Breast epithelium (tissue), 4 donors: ENCODE data around the gene P2RX1. TPM values are rescaled to one million over a fixed set of nuclear protein-coding genes. Genes with fewer than 3 reads are reported as not detected.

Experiments
- DNase-seq, 2 donors: peaks; one replicate each; pipeline ENCODE4 v3.0.0-alpha.2; 2019; ENCODE audit warnings: low spot score in 2 of 2
- H3K27ac ChIP-seq, 2 donors: fragments of 200-600 bp; sonication (generic) in 1 of 2; one replicate each; pipeline ENCODE4 v1.5.1; 2016 to 2019; ENCODE audit warnings: mild to moderate bottlenecking in 1 of 2
- H3K27me3 ChIP-seq, 2 donors: fragments of 200-600 bp; sonication (generic) in 1 of 2; one replicate each; pipeline versions ENCODE4 v1.5.1 to v1.6.0; 2017 to 2019; ENCODE audit warnings: control low read depth in 1 of 2, mild to moderate bottlenecking in 1 of 2
- H3K36me3 ChIP-seq: fragments of 200-600 bp; one replicate; pipeline ENCODE4 v1.5.1; 2019
- H3K4me1 ChIP-seq, 2 donors: fragments of 200-600 bp; sonication (generic); one replicate each; pipeline ENCODE4 v1.5.1; 2016 to 2019; ENCODE audit warnings: control low read depth in 1 of 2
- H3K4me3 ChIP-seq, 3 donors: fragments of 200-600 bp; sonication (generic); 1 replicate in 2 of 3; 2 replicates in 1 of 3; pipeline ENCODE4 v1.5.1; 2016 to 2019; ENCODE audit warnings: mild to moderate bottlenecking in 3 of 3, moderate library complexity in 2 of 3
- H3K9me3 ChIP-seq, 2 donors: fragments of 200-600 bp; sonication (generic) in 1 of 2; one replicate each; pipeline ENCODE4 v1.5.1; 2016 to 2019; ENCODE audit warnings: control low read depth in 1 of 2
- POLR2A ChIP-seq: fragments of 450-650 bp; IDR thresholded peaks from one replicate; pipeline ENCODE4 v1.6.1; 2016; ENCODE audit warnings: antibody characterized with exemption, mild to moderate bottlenecking, moderate library complexity
- POLR2AphosphoS5 ChIP-seq, 3 donors: sonication (generic); formaldehyde crosslinking; IDR thresholded peaks; one replicate each; pipeline ENCODE4 v1.6.1; 2017; ENCODE audit warnings: antibody characterized with exemption in 3 of 3
- intact Hi-C: fragments of 100-400 bp; cut with DNase I; formaldehyde crosslinking; loops from one replicate; pipeline ENCODE4 v1.15.1; 2023; ENCODE audit warnings: low total_unique reads
- total RNA-seq, 3 donors: library from RNA; depleted of rRNA; stranded (reverse); fragments of >200 nt; gene quantifications; one replicate each; pipeline ENCODE4 v1.1.0, GENCODE V29; 2016
- TF ChIP-seq, protein P1 (sequence below), 3 donors: fragments of 450-650 bp; IDR thresholded peaks; one replicate each; pipeline ENCODE4 v1.5.1; 2016 to 2017; ENCODE audit warnings: antibody characterized with exemption in 3 of 3, mild to moderate bottlenecking in 3 of 3, moderate library complexity in 3 of 3

Gene P2RX1
- total RNA-seq, 3 donors from 2014 or later: 1.2 to 3.5 (median 2.0) TPM

DNA sequence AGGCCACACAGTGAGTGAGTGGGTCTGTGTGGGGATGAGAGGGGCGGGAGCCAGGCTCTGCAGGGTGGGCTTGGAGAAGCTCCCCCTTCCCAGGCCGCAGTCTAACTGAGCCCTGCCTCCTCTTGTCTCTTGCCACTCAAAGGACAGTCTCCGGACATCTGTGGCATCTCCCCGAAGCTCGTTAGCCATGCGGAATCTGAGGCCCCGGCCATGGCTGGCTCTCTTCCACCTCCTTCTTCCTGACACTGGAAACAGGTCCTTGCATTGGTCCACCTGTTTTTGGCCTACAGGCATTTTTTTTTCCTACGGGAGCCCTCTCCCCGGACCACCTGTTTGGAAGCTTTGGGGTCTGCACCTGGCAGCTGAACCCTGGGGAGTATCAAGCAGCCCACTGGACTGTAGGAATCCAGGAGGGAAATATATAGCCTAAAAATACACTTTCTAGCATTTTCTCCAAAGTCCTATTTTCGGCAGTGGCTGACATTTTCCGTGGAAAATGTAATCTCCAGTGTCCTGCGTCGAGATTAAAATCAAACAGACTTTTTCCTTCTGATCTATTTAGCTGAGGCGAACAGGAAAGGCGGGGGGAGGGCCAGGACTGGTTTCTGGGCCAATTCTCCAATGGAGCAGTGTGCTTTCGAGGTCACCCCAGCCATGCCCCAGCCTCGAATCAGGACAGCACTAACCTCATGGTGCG is 38.9 kb upstream of the P2RX1 start:
- Histone ChIP-seq H3K36me3 (no peaks in the 10 kb centered on the region), H3K27me3 (no peaks in the 10 kb centered on the region), H3K4me1 (no peaks in the 10 kb centered on the region), H3K27ac (no peak overlapping the region), H3K9me3 (no peaks in the 10 kb centered on the region), H3K4me3 (no peak overlapping the region)
- TF ChIP-seq, protein P1, sequence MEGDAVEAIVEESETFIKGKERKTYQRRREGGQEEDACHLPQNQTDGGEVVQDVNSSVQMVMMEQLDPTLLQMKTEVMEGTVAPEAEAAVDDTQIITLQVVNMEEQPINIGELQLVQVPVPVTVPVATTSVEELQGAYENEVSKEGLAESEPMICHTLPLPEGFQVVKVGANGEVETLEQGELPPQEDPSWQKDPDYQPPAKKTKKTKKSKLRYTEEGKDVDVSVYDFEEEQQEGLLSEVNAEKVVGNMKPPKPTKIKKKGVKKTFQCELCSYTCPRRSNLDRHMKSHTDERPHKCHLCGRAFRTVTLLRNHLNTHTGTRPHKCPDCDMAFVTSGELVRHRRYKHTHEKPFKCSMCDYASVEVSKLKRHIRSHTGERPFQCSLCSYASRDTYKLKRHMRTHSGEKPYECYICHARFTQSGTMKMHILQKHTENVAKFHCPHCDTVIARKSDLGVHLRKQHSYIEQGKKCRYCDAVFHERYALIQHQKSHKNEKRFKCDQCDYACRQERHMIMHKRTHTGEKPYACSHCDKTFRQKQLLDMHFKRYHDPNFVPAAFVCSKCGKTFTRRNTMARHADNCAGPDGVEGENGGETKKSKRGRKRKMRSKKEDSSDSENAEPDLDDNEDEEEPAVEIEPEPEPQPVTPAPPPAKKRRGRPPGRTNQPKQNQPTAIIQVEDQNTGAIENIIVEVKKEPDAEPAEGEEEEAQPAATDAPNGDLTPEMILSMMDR (IDR thresholded peaks at IDR 0.05): no peak
- no peak for TF ChIP-seq POLR2AphosphoS5 (IDR thresholded peaks at IDR 0.05)
- TF ChIP-seq POLR2A: no peak
- DNase-seq: no peak
- intact Hi-C loops: no loop called here

DNA sequence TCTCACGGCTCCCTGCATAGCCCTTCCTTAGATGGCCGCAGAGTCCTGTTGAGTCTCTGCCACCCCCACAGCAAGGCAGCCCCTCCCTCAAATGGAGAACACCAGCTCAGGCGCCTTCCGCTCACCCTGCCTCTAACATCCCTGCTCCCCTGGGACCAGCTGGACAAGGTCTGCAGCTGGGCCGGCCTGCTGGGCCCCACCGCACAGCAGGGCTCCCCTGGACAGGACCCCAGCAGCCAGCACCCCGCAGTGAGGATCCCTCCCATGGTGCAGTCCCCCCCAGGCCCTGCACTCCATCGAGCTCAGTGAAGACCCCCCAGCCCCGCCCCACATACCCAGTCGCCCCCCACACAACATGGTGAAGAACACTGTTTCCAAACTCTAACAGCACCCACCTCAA is 37.8 kb upstream of the P2RX1 start:
- Histone ChIP-seq H3K4me3 (no peak overlapping the region), H3K27me3 (no peaks in the 10 kb centered on the region), H3K27ac (no peak overlapping the region), H3K4me1 (no peaks in the 10 kb centered on the region), H3K9me3 (no peaks in the 10 kb centered on the region), H3K36me3 (no peaks in the 10 kb centered on the region)
- intact Hi-C loops: no loop called here
- TF ChIP-seq POLR2A: no peak
- TF ChIP-seq, protein P1 (IDR thresholded peaks at IDR 0.05): no peak
- TF ChIP-seq POLR2AphosphoS5 (IDR thresholded peaks at IDR 0.05): no peak
- DNase-seq: no peak

DNA sequence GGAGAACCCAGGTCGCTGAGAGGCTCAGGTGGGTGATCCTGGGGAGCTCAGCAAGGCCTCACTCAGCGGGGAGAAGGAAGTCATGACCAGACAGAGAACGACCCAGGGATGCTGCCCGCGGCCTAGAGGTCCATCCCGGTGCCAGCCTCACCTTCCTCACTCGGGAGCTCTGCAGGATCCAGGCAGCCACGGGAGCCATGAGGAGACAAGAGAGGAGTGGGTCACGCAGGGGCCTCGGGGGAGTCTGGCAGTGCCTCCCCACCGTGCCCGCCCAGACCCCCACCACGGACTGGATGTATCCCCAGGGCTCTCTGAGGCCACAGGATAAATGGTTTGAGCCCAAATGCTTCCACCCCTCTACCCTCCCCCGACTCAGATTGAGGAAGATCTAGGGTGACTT is 37.3 kb upstream of the P2RX1 start:
- TF ChIP-seq POLR2AphosphoS5 (IDR thresholded peaks at IDR 0.05) (no peak), POLR2A (no peak)
- TF ChIP-seq, protein P1 (IDR thresholded peaks at IDR 0.05): no peak
- intact Hi-C loops: no loop called here
- H3K27ac ChIP-seq: no peak overlapping the region

DNA sequence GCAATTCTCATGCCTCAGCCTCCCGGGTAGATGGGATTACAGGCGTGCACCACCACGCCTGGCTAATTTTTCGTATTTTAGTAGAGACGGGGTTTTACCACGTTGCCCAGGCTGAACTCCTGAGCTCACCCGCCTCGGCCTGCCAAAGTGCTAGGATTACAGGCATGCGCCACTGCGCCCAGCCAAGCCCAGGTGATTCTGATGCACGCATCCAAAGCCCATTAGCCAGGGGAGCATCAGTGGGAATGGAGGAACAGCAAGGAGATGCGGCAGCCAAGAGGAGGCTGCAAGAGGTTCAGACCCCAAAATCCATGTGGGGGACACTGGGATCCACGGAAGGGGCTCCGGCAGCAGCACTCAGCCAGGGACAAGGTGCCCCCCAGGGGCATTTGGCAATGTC is 35.9 kb upstream of the P2RX1 start:
- intact Hi-C loops: no loop called here
- TF ChIP-seq POLR2A (no peak), POLR2AphosphoS5 (IDR thresholded peaks at IDR 0.05) (no peak)
- TF ChIP-seq, protein P1 (IDR thresholded peaks at IDR 0.05): no peak

More for the DNA sequence above, 37.3 kb upstream of the P2RX1 start:
- Histone ChIP-seq H3K27me3 (no peaks in the 10 kb centered on the region), H3K36me3 (no peaks in the 10 kb centered on the region), H3K9me3 (no peaks in the 10 kb centered on the region), H3K4me3 (no peak overlapping the region), H3K4me1 (no peaks in the 10 kb centered on the region)
- DNase-seq: no peak

DNA sequence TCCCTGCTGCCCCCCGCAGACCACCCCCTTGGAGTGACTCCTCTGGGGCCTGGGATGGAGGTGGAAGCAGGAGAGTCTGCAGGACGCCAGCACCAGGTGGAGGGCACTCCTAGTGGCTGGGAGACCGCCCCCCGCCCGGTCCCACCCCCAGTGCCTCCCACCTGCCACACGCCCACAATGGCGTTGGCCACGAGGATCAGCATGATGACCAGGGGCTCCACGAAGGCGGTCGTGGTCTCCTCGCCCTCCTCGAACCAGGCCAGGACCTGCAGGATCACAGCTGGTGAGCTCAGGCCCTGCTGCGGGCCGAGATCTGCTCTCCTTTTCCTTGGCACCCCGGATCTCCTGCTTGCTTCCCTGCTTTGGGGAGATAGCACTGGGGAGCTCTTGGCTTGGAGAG is 35.2 kb upstream of the P2RX1 start:
- no peaks in the 10 kb centered on the region for H3K4me1 ChIP-seq
- H3K27me3 ChIP-seq: no peaks in the 10 kb centered on the region
- no peak for DNase-seq
- H3K9me3 ChIP-seq: no peaks in the 10 kb centered on the region
- no peak overlapping the region for H3K4me3 ChIP-seq
- H3K27ac ChIP-seq: no peak overlapping the region
- intact Hi-C loops: no loop called here
- TF ChIP-seq, protein P1 (IDR thresholded peaks at IDR 0.05): no peak
- no peak for TF ChIP-seq POLR2AphosphoS5 (IDR thresholded peaks at IDR 0.05)
- TF ChIP-seq POLR2A: no peak
- H3K36me3 ChIP-seq: no peaks in the 10 kb centered on the region

More for the DNA sequence above, 35.9 kb upstream of the P2RX1 start:
- Histone ChIP-seq H3K36me3 (no peaks in the 10 kb centered on the region), H3K27me3 (no peaks in the 10 kb centered on the region), H3K4me1 (no peaks in the 10 kb centered on the region), H3K27ac (no peak overlapping the region), H3K9me3 (no peaks in the 10 kb centered on the region), H3K4me3 (no peak overlapping the region)
- no peak for DNase-seq
